ENCODE data around the gene ANKRD60. TPM values are rescaled to one million over a fixed set of nuclear protein-coding genes. Genes with fewer than 3 reads are reported as not detected.

ANKRD60 gene
- total RNA-seq, 1 experiment from 2014 or later, result not detected

DNA sequence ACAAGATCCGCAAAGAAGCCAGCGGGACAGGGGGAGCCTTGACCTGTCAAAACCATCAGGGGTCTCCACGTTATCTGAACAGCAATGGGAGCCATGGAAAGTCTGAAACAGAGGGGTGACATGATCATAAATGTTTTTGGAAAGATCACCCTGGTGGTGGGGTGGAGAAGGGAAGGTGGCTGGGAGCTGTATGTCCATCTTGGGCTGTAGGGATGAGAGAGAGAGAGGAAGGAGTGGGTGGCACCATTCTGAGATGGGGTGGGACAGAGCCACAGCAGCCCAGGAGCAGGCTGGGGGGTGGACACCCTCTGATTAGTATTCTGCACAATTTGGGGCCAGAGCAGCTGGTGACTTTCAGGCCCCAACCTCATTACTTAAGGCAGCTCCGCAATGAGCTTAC, 30.1 kb downstream of the ANKRD60 start:
- CTCF ChIA-PET, result interaction anchor here (0.6 to 1.4 kb wide), 3 partner anchors 10 to 267 kb away, joined by 3 to 5 read pairs (median 4); no protein-coding TSS in a partner anchor
- H3K27me3 Mint-ChIP-seq (ENCODE audit: low read depth), result no peaks in the 10 kb centered on the region
- H3K4me3 Mint-ChIP-seq, result no peak overlapping the region
- H3K4me1 Mint-ChIP-seq, result no peaks in the 10 kb centered on the region
- TF ChIP-seq ESRRA (CRISPR knock-in tag; IDR thresholded peaks at IDR 0.05; ENCODE audit: borderline replicate concordance) (no peak), ATF2 (CRISPR knock-in tag; IDR thresholded peaks at IDR 0.05; ENCODE audit: borderline replicate concordance, low read depth) (no peak), ZNF138 (CRISPR knock-in tag; conservative IDR thresholded peaks at IDR 0.05) (no peak), NFATC4 (CRISPR knock-in tag; IDR thresholded peaks at IDR 0.05) (no peak), KAT7 (CRISPR knock-in tag; IDR thresholded peaks at IDR 0.05; ENCODE audit: borderline replicate concordance) (no peak), ZNF219 (CRISPR knock-in tag; IDR thresholded peaks at IDR 0.05; ENCODE audit: borderline replicate concordance) (no peak)
- TF ChIP-seq, protein P1, sequence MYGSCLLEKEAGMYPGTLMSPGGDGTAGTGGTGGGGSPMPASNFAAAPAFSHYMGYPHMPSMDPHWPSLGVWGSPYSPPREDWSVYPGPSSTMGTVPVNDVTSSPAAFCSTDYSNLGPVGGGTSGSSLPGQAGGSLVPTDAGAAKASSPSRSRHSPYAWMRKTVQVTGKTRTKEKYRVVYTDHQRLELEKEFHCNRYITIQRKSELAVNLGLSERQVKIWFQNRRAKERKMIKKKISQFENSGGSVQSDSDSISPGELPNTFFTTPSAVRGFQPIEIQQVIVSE (CRISPR knock-in tag; IDR thresholded peaks at IDR 0.05; ENCODE audit: borderline replicate concordance), result no peak
- no peak overlapping the region for H3K27ac Mint-ChIP-seq
- DNase-seq (ENCODE audit: low spot score), result no peak
- H3K36me3 Mint-ChIP-seq, result peaks cover 8% of the 10 kb centered on the region
- POLR2A ChIA-PET, result no interaction called here
- H3K9me3 Mint-ChIP-seq, result peaks cover 10% of the 10 kb centered on the region
- no peak for ATAC-seq

DNA sequence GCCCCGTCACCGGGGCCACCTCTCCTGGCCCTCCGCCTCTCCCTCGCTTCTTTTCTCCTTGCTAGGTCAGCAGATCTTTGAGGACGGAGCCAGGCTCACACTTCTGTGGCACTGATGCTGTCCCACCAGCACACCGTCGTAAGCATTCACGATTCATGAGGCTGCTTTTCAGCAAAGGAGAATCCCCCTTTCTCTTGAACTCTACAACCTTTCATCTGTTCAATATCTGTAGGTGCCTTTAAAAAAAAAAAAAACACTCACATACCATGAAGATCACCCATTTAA, 31.3 kb downstream of the ANKRD60 start:
- ChIA-PET POLR2A (interaction anchor here (0.7 kb wide), 2 partner anchors 21 to 520 kb away, joined by 3 read pairs; no protein-coding TSS in a partner anchor), CTCF (interaction anchor here (0.7 kb wide), 1 partner anchor 9 kb away, joined by 3 read pairs; no protein-coding TSS in a partner anchor)
- no peaks in the 10 kb centered on the region for H3K4me1 Mint-ChIP-seq
- H3K36me3 Mint-ChIP-seq, result peaks cover 8% of the 10 kb centered on the region
- DNase-seq (ENCODE audit: low spot score), result no peak
- H3K27ac Mint-ChIP-seq, result no peak overlapping the region
- ATAC-seq, result no peak
- peaks cover 5% of the 10 kb centered on the region; the same call in 1 of the 2 replicates for H3K27me3 Mint-ChIP-seq (ENCODE audit: low read depth)
- H3K9me3 Mint-ChIP-seq, result peaks cover 10% of the 10 kb centered on the region
- TF ChIP-seq, protein P2, sequence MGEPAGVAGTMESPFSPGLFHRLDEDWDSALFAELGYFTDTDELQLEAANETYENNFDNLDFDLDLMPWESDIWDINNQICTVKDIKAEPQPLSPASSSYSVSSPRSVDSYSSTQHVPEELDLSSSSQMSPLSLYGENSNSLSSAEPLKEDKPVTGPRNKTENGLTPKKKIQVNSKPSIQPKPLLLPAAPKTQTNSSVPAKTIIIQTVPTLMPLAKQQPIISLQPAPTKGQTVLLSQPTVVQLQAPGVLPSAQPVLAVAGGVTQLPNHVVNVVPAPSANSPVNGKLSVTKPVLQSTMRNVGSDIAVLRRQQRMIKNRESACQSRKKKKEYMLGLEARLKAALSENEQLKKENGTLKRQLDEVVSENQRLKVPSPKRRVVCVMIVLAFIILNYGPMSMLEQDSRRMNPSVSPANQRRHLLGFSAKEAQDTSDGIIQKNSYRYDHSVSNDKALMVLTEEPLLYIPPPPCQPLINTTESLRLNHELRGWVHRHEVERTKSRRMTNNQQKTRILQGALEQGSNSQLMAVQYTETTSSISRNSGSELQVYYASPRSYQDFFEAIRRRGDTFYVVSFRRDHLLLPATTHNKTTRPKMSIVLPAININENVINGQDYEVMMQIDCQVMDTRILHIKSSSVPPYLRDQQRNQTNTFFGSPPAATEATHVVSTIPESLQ (CRISPR knock-in tag; IDR thresholded peaks at IDR 0.05), result no peak
- TF ChIP-seq ZNF396 (CRISPR knock-in tag; IDR thresholded peaks at IDR 0.05; ENCODE audit: borderline replicate concordance) (no peak), SMAD4 (CRISPR knock-in tag; IDR thresholded peaks at IDR 0.05) (no peak), ZNF219 (CRISPR knock-in tag; IDR thresholded peaks at IDR 0.05; ENCODE audit: borderline replicate concordance) (no peak), MYBL2 (CRISPR knock-in tag; IDR thresholded peaks at IDR 0.05) (no peak), E2F5 (CRISPR knock-in tag; IDR thresholded peaks at IDR 0.05) (no peak), ELF4 (CRISPR knock-in tag; IDR thresholded peaks at IDR 0.05; ENCODE audit: low read depth) (no peak), EMX1 (CRISPR knock-in tag; IDR thresholded peaks at IDR 0.05) (no peak)
- no peak overlapping the region for H3K4me3 Mint-ChIP-seq

DNA sequence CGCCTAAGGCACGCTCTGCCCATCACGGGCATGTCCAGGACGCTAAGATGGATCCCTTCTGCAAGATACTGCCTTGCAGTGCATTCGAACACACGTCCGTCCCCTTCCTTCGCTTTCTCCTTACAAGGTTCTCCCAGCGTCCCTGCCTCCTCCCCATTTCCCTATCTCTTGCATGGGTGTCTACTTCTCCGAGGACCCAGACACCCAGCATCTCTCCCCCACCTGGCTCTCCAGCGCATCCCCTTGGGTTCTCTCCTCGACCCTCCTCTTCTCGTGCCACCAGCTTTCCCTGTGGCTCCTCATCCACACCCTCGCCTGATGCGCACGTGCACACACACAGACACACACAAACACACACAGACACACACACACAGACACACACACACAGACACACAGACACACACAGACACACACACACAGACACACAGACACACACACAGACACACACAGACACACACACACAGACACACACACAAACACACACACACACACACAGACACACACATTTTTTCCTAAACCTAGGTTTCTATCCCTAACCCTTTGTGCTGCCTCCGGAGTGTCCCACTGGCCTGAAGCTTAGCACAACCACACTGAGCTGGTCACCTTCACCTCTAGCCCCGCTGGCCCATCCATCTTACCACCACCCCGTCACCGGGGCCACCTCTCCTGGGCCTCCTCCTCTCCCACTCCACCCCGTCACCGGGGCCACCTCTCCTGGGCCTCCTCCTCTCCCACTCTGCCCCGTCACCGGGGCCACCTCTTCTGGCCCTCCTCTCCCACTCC, 31.9 kb downstream of the ANKRD60 start:
- Mint-ChIP-seq H3K36me3 (peaks cover 8% of the 10 kb centered on the region), H3K4me3 (no peak overlapping the region), H3K4me1 (no peaks in the 10 kb centered on the region), H3K9me3 (peaks cover 10% of the 10 kb centered on the region), H3K27me3 (ENCODE audit: low read depth) (peaks cover 6% of the 10 kb centered on the region; the same call in 1 of the 2 replicates), H3K27ac (no peak overlapping the region)
- ATAC-seq (no peak), DNase-seq (ENCODE audit: low spot score) (no peak)
- CTCF ChIA-PET, result interaction anchor here (1.5 kb wide), 1 partner anchor 598 kb away, joined by 4 read pairs; no protein-coding TSS in a partner anchor
- POLR2A ChIA-PET, result interaction anchor here (0.7 kb wide), 2 partner anchors 21 to 519 kb away, joined by 3 read pairs; no protein-coding TSS in a partner anchor
- no peak for TF ChIP-seq AFF4 (CRISPR knock-in tag; IDR thresholded peaks at IDR 0.05; ENCODE audit: borderline replicate concordance)
- TF ChIP-seq, protein P3, sequence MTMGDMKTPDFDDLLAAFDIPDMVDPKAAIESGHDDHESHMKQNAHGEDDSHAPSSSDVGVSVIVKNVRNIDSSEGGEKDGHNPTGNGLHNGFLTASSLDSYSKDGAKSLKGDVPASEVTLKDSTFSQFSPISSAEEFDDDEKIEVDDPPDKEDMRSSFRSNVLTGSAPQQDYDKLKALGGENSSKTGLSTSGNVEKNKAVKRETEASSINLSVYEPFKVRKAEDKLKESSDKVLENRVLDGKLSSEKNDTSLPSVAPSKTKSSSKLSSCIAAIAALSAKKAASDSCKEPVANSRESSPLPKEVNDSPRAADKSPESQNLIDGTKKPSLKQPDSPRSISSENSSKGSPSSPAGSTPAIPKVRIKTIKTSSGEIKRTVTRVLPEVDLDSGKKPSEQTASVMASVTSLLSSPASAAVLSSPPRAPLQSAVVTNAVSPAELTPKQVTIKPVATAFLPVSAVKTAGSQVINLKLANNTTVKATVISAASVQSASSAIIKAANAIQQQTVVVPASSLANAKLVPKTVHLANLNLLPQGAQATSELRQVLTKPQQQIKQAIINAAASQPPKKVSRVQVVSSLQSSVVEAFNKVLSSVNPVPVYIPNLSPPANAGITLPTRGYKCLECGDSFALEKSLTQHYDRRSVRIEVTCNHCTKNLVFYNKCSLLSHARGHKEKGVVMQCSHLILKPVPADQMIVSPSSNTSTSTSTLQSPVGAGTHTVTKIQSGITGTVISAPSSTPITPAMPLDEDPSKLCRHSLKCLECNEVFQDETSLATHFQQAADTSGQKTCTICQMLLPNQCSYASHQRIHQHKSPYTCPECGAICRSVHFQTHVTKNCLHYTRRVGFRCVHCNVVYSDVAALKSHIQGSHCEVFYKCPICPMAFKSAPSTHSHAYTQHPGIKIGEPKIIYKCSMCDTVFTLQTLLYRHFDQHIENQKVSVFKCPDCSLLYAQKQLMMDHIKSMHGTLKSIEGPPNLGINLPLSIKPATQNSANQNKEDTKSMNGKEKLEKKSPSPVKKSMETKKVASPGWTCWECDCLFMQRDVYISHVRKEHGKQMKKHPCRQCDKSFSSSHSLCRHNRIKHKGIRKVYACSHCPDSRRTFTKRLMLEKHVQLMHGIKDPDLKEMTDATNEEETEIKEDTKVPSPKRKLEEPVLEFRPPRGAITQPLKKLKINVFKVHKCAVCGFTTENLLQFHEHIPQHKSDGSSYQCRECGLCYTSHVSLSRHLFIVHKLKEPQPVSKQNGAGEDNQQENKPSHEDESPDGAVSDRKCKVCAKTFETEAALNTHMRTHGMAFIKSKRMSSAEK (CRISPR knock-in tag; IDR thresholded peaks at IDR 0.05; ENCODE audit: borderline replicate concordance), result no peak
- TF ChIP-seq PRRX2 (CRISPR knock-in tag; IDR thresholded peaks at IDR 0.05), result no peak

All from WTC11 (cell line).